Fibroblast of pulmonary artery (primary cell): ENCODE results near the gene RET.

Source experiments
- DNase-seq: peaks from one replicate; pipeline ENCODE4 v3.0.0-alpha.2; 2010; ENCODE audit warnings: low read depth
- H3K4me3 ChIP-seq: replicated peaks from 2 replicates; pipeline ENCODE4 v1.5.1; 2011; ENCODE audit warnings: low read depth, mild to moderate bottlenecking, control low read depth, low read length, moderate library complexity
- TF ChIP-seq, protein P1 (sequence below): IDR thresholded peaks from 2 replicates; pipeline ENCODE4 v1.5.1; 2011; ENCODE audit warnings: mild to moderate bottlenecking, control low read depth, low read length, inconsistent platforms; ENCODE audit errors: missing control alignments

The RET gene

DNA sequence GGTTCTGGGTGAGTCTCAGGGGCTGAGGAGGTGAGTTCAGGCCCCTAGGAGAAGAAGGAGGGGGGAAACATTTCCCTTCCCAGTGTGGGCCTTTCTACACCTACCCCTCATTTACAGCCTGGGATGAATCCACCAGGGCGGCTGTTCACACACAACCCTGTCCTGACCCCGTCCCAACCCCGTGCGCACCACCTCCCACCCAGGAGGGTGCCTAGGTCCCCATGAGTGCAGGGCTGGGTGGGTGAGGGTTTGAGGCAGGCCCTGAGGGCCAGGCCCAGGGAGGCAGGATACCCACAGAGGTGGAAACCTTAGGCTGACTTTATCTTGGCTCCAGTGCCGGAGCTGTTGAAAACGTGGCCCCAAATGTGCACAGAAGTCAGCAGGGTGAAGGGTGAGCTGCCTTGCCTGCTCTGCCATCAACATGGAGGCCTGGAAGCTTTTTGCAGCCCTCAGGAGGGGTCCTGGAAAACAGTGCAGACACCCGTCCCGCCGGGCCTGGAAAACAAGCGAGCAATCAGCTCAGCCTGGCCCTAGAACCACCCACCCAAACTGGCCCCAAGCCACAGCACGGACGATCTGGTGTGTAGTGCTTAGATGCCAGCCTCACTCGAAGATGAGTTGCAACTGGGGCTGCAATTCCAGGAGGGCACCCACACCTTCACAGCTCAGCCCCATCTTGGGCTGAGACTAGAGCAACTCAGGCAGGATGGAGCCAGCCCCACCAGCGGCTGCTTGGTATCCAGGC lies 9.3 kb upstream of the RET start:
- H3K4me3 ChIP-seq, result no peak overlapping the region
- no peak for DNase-seq
- TF ChIP-seq, protein P1, sequence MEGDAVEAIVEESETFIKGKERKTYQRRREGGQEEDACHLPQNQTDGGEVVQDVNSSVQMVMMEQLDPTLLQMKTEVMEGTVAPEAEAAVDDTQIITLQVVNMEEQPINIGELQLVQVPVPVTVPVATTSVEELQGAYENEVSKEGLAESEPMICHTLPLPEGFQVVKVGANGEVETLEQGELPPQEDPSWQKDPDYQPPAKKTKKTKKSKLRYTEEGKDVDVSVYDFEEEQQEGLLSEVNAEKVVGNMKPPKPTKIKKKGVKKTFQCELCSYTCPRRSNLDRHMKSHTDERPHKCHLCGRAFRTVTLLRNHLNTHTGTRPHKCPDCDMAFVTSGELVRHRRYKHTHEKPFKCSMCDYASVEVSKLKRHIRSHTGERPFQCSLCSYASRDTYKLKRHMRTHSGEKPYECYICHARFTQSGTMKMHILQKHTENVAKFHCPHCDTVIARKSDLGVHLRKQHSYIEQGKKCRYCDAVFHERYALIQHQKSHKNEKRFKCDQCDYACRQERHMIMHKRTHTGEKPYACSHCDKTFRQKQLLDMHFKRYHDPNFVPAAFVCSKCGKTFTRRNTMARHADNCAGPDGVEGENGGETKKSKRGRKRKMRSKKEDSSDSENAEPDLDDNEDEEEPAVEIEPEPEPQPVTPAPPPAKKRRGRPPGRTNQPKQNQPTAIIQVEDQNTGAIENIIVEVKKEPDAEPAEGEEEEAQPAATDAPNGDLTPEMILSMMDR, result no peak

DNA sequence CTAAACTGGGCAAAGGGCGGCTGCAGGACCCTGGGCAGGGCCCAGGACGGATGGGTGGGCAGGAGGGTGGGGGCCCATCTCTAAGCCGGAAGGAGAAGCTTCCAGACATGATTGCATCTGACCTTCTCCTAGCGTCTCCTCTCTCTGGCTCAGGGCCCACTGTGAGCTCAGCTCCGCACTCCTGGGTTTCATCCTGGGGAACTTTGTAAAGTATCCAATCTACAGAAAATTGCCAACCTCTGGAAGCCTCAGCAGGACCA lies 8.8 kb upstream of the RET start:
- H3K4me3 ChIP-seq, result no peak overlapping the region
- TF ChIP-seq, protein P1, result no peak
- DNase-seq, result no peak

DNA sequence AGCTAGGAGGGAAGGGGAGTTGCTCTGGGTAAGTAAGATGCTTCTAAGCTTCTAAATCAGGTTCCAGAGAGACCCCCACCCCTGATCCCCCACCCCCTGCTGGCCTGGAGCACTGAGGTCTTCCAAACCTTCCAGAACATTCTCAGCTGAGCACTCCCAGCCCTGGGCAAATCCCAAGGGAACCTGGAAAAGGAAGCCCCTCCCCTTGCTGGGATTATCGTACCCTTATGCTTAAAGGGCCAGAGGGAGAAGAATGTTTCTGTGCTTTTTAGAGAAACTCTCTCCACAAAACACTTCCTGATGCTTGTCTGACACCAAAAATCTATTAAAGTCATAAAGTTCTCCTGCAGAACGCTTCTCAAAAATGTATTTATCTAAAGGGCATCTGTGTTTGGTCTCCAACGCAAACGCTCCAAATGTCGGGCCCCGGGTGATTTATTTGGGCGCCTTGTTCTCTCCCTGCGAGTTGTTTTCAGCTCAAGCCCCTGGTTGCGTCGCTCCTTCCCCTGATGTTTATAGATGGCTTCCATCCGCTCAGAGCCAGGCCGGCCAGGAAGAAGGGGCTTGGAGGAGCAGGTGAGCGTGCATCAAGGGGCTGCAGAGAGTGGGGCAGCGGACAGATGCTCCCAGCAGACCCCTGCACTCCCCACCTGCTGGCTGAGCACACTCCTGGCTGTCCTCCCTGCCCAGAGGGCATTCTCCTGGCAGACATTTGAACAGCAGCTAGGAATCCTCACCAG lies 8.2 kb upstream of the RET start:
- TF ChIP-seq, protein P1, result no peak
- no peak for DNase-seq
- H3K4me3 ChIP-seq, result no peak overlapping the region

DNA sequence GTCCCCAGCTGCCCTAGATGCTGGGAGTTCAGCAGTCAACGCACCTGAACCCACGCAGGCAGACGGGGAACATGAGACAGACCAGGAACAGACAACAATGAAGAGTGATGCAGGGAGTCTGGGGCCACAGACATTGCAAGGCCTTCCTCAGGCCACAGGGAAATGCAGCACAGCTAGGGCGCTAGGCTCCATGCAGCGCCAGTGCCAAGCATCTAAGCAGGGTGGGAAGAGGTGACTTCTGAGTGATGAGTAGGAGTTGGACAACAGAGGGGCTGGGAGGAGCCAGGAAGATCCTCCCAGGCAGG lies 7.7 kb upstream of the RET start:
- no peak for DNase-seq
- no peak overlapping the region for H3K4me3 ChIP-seq
- TF ChIP-seq, protein P1, result no peak

DNA sequence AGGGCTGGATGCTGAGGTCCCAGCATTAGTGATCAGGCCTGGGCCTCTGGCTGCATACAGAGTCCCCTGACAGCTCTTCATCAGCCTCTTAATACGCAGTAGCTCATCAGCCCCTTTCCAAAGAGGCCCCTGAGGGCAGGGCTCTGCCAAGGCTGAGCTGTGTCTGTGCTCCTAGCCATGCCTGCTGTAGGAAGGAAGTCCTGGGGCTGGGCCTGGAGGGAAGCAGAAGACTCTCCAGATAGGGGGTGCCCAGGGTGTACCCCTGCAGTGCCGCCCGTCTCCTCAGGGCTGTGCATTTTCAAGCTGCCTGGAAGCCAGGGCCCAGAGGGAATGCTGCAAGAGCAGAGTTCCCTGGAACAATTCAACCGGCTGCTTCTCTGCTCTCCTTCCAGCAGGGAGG lies 7.3 kb upstream of the RET start:
- no peak overlapping the region for H3K4me3 ChIP-seq
- DNase-seq, result no peak
- TF ChIP-seq, protein P1, result no peak

DNA sequence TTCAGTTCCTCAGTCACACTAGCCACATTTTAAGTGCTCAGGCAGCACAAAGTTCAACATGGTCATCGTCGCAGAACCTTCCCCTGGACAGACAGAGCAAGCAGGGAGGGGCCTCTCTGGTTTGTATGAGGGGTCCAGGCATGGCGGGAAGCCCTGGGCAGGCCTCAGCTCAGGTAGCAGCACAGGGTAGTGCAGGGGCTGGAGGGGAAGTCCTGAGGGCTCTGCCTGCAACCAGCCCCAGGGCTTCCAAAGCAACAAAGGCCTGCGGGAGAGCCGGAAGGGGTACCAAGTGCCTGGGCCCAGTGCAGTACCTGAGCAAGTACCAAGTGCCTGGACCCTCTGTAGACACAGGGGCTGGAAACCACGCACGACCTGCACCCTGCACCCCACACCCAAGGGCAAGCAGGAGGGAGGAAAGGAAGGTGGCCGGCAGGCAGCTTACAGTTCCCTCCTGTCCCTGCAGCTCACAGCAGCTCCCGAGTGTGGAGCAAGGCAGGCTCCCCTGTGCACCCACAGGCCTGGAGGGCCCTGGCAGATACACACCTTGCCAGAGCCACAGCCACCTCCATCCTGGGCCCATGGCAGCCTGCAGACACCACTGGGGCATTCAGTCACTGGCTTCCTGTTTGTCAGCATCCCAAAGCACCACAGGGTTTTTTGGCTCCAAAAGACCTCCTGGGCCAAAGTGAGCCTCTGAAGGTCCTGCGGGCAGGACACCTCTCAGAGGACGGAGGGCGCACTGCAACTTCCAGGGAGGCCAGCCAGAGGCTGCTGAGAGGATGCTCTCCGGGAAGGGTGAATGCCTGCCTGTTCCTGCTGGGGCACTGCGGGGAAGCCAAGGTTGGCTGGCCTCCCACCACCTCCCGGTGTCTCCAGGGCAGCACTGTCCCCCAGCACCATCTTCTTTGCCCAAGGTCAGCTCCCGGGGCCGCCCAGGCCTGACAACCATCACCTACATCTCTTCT lies 6.5 kb upstream of the RET start:
- TF ChIP-seq, protein P1, result no peak
- DNase-seq, result no peak
- no peak overlapping the region for H3K4me3 ChIP-seq
